CD4-positive, alpha-beta T cell treated with Interleukin-6 for 4 hours (primary cell): ENCODE measurements around the gene SBK2.

Experiments
- DNase-seq: peaks from one replicate; pipeline ENCODE4 v3.0.0-alpha.2; 2020; ENCODE audit warnings: mixed read lengths

SBK2 gene

DNA sequence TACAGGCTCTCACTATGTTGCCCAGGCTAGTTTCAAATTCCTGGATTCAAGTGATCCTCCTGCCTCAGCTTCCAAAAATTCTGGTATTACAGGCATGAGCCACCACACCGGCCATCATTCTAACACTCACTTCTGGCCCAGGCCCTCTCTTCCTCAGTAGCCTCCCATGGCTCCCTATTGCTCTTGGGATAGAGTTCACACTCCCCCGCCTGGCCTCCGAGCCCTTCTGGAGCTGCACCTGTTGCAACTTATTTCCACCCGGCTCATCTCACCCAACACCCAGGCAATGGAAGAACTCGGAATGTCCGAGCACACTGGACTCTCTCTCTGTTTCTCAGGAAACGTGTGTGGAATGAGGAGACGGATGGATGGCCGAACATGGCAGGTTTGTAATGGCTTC is 17.4 kb upstream of the SBK2 start:
- DNase-seq, result no peak

DNA sequence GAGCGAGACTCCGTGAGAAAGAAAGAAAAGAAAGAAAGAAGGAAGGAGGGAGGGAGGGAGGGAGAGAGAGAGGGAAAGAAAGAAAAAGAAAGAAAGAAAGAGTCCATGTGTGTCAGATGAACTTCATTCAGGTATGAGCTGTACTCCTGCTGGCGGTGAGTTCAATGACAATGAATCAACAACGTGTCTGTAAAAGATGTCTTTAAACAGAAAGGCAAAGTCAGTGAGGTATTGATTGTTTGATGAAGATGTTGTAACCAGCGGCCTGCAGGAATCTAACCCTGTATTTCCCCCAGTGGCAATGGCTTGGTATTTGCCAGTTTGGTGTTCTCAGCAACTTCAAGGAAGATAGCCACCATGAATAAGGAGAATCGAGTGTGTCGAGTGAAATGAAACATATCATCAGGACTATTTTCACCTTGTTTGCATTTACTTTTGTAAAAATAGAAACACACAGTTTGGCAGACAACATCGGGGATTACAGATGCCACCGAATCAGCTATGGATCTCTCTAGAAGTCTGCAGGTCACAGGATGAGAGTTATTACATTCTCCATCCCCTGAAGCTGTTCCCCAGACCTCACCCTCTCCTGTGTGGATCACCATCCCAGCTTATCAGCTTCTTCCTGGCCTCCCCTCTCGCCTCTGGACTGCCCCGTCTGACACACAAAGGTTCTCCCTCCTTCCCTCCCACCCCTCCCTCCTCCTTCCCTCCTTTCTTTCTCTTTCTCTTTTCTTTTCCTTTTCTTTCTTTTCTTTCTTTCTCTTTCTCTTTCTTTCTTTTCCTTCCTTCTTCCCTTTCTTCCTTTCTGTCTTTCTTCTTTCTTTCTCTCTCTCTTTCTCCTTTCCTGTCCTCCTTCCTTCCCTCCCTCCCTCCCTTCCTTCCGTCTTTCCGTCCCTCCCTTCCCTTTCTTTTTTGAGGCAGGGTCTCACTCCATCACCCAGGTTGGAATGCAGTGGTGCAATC is 16.6 kb upstream of the SBK2 start:
- no peak for DNase-seq

DNA sequence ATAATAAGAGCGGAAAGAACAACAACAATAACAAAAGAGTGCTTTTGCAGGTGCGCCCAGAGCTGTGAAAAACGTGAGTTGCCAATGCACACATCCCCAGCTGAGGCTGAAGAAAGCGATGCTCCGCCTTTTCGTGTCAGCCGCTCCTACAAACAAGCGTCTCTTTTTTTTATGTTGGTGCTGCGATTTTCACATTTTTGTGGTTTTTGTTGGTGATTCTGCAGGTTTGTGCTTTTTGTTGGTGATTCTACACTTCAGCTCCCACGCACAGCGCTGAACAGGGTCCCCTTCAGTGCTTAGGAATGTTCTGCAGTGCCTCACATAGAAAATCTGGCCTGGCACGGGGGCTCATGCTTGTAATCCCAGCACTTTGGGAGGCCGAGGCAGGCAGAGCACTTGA is 15.7 kb upstream of the SBK2 start:
- no peak for DNase-seq

DNA sequence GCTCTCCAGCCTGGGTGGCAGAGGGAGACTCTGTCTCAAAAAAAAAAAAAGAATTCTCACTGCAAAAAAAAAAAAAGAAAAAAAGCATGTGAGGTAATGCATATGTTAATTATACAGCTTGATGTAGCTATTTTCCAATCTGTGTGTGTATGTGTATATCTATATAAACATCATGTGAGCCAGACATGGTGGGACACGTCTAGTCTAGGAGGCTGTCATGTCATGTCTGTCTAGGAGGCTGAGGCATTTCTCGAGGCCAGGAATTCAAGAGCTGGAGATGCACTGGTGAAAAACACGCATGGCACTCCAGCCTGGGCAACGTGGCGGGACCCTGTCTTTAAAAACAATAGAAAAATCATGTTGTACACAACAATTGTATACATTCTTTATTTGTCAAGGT is 15.3 kb upstream of the SBK2 start:
- DNase-seq, result no peak

DNA sequence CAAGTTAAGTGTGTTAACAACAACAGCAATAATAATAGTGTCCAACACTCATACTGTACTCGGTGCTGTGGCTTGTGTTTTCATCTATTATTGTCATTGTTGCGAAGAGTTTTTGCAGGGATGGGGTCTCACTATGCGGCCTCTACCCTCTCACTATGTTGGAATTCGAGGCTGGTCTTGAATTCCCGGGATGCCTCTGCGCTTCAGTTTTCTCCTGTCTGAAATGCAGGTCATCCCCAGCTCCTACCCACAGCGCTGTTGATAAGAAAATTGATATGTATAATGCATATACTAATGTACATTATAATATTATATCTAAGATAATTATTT is 13.4 kb upstream of the SBK2 start:
- no peak for DNase-seq

DNA sequence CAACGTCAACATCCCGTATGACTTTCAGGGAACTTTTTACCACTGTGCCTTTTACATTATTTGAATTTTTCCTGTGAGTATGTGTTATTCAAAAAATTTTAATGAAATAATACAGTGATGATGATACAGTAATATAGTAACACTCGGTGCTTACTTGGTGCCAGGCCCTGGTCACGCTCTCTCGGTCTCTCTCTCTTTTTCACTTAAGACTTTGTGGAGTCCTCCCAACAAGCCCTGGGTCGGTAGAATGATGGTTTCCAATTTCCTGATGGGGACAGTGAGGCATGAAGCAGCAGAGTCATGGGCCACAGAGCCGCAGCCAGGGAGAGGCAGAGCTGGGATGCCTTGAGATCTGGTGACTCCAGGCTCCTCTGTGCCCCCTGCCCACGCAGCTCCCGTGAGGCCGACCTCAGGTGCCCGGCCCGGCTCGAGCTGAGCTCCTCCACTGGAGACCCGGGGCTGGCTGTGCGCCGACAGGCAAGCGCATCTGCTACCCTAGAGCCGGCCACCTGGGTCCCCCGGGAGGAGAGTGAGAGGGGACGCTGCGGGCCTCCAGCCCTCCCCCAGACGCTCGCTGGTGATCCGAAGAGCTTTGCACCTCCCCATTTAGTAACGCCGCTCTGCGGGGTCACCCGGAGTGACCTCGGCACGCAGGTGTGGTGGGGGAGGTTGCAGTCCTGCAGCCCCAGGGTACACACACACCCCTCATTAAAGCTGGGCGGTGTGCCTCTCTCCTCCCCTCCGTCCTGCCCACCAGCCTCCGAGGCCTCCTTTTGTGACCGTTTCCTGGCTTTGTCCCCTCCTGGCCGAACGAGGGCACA is 12.8 kb upstream of the SBK2 start:
- no peak for DNase-seq

DNA sequence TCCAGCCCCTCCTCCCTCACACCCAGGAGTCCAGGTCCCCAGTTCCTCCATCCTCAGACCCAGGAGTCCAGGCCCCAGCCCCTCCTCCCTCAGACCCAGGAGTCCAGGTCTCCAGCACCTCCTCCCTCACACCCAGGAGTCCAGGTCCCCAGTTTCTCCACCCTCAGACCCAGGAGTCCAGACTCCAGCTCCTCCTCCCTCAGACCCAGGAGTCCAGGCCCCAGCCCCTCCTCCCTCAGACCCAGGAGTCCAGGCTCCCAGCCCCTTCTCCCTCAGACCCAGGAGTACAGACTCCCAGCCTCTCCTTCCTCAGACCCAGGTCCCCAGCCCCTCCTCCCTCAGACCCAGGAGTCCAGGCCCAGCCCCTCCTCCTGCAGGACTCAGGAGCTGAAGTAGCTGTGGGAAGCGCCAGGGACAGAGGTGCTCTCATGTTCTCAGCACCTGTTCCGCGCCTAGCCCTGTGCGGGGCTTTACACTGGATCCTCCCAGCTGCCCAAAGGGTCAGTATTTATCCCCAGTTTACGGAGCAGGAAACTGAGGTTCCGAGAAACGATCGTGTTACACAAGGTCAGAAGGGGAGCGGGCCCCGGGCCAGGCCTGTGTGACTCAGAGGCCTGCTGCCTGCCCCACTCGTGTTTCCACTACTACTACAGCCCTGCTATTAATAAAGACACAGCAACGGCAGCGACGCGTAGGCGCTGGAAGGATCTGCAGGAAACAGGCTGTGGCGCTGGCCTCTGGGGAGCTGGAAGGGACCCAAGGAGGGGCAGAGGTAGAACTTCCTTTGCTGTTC is 10.1 kb upstream of the SBK2 start:
- no peak for DNase-seq

DNA sequence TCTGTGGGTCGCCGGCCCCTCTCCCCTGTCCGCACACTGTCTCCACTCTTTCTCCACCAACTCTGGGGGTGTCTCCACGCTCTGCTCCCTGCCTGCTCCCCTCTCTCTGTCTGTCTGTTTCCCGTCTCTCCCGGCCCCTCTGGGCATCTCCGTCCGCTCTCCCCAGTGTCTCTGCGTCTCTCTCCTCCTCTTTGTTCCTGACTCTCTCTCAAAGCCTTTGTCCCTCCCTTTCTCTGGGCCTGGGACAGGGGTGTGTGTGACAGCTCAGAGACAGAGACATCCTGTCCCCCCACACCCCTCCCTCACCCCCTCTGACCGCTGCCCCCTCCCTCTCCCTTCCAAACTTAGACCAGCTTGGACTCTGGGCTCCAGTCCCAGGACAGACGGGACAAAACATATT is 9.1 kb upstream of the SBK2 start:
- DNase-seq, result no peak

DNA sequence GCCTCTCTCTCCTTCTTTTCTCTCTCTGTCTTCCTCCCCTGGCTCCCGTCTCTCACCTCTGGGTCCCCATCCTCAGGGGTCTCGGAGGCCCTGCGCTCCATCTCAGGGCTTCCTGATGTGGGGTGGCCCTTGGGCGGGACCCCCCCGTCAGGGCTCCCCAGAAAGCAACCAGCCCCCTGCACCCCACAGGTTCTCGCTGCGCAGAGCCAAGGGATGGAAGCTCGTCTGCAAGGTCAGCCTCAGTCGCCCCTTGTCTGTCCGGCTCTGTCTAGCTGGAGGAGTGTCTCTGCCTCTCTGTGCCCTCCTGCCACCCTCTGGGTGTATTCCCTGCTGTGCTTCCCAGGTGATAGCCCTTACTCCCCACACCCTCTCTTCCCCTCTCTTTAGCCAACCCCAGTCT is 8.5 kb upstream of the SBK2 start, which contains the start of gene SBK3:
Gene SBK3, minus strand, starts transcription at position 101 of the 400 bp plus-strand sequence. Its CDS starts 0 bp downstream, at position 101.
- no peak for DNase-seq

DNA sequence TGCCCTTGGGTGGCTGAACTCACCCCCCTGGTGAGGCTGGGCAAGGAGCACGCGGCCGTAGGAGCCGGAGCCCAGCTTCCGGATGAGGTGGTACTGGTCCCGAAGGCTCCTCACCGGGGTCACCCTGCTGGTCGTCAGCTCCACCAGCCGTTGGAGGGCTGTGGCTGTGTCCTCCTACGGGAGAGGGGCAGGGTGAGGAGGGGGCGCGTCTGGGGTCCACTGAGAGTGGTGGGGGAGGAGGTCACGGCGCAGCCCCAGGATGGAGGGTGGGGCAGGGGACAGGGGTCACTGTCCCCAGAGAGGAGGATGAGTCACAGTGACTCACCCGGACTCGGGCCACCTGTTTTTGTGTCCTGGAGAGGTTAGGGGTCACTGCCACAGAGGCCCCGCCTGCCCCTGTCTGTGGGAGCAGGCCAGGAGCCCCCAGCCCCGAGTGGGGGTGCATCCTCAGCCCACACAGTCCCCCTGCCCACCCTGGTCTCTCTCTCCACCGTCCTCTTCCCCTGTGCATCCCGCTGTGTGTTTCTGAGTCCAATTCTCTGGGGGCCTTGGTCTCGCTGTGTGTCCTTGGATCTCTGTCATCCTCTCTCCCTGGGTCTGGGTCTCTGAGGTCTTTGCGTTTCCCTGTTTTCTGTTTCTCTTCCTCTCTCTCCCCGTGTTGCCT is 8.0 kb upstream of the SBK2 start:
- DNase-seq, result no peak

DNA sequence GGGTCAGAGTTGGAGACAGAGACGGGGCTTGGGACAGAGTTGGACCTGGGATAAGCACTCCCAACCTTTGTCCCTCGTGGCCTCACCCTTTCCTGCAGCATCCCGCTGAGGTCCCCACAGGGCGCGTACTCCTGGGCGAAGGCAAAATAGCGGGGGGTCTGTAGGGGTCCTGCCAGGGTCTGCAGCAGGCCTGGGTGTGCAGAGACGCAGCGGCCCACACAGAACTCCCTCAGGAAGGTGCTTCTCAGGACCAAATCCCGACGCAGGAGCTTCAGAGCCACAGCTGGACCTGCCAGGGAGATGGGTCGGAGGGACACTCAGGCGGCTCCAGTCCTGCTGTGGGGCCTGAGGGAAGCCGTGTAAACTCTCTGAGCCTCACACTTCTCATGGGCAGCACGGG is 7.1 kb upstream of the SBK2 start:
- DNase-seq, result no peak

DNA sequence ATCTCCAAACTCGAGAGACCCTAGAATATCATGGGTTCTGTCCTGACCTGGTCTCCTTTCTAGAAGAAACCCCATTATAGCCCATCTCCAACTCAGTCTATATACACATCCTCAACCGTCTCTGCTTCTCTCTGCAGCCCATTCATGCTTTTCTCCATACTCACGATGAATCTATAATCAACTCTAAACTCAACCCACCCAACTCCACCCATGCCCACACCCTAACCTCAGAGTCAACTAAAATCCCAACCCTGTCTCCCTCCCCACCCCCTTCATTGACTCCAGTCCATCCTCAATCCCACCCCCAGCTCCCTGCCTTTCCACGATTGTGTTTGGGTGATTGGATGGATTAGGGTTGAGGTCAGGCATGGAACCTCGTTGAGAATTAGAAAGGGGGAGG is 6.6 kb upstream of the SBK2 start:
- no peak for DNase-seq

DNA sequence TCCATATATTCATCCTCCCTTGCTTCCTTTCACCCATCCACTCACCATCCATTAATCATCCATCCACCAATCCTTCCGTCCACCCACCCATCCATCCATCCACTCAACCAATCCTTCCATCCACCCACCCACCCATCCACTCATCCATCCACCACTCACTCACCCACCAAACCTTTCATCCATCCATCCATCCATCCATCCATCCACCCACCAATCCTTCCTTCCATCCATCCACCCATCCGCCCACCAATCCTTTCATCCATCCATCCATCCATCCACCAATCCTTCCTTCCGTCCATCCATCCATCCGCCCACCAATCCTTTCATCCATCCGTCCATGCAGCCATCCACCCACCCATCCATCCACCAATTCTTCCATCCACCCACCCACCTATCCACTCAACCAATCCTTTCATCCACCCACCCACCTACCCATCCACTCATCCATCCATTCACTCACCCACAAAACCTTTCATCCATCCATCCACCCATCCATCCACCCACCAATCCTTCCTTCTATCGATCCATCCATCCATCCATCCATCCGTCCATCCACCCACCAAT is 5.4 kb upstream of the SBK2 start:
- DNase-seq, result no peak

DNA sequence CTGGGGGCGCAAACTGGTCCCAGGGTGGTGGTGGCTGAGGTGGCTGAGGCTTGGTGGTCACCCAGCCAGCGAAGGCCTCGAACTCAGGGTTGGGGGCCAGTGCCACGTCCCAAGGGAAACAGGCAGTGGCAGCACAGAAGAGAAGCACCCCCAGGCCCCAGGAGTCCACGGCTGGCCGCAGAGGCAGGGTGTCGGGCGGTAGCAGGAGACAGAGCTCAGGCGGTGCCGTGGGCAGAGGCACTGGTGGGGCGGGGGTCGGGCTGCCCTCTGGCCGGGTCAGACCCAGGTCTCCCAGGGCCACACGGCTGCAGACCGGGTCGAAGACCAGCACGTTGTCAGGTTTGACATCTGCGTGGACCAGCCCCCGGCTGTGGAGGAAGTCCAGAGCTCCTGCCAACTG is 4.2 kb upstream of the SBK2 start:
- DNase-seq, result no peak

DNA sequence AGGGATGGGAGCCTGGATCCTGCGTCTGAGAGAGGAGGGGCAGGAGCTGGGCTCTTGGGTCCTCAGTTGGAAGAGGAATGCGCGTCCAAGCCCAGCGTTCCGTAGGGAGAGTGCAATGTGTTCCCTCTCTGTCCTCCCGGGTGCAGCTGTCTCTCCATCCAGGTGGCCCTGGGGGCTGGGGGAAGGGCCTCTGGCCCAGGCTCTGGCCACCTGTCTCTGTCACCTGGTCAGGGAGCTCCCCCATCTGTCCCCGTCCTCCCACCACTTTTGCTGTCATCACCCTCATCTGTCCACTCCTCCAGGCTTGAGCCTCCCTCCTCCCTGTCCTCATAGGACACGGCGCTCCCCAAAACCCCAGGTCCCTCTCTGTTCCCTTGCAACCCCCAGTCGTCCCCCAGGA is 3.7 kb upstream of the SBK2 start:
- no peak for DNase-seq

DNA sequence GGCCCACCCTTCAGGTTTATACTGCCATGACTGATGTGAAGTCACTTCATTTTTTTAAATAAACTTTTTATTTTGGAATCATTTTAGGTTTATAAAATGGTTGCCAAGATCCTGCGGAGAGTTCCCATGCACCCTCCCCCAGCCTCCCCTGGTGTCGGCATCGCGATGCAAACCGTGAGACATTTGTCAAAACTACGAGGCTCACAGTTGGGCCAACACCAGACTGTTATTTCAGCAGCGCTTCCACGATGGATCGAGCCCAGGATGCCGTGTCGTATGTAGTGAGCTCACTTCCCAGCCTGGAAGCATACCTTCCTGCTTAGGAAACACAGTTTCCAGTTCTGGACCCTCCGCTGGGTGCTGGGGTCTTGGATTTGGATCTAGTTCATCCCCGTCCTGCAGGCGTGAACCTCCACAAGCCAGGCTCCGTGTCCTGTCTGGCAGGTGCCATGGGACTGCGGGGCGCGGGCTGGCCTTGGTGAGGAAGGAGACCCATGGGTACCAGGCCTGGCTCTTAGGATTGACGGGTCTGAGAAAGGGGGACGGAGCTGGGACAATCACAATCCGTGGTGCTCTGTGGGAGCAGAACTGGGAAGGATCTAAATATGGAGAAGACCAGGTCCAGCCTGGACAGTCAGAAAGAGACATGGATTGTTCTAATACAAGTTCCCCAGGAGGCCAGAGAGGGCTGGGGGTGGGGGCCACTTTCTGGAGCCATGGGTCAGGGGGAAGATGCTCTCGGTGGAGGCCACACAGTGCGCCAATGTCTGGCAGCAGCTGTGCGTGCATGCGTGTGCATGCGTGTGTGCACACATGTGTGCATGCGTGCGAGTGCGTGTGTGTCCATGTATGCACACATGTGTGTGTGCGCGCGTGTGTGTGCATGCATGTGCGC is 2.4 kb upstream of the SBK2 start:
- DNase-seq, result no peak

DNA sequence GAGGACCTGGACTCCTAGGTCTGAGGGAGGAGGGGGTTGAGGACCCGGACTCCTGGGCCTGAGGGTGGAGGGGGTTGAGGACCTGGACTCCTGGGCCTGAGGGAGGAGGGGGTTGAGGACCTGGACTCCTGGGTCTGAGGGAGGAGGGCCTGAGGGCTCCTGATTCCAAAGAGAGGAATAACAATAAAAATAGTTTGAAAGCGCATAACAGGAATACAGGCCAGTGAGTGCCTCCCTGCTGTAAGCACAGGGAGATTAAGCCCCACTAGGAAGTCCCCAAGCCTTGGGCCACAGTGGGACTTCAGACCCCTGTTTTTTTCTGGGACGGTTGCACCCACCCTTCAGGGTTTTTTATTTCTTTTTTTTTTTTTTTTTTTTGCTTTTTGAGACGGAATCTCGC is 1.2 kb upstream of the SBK2 start:
- DNase-seq, result no peak

DNA sequence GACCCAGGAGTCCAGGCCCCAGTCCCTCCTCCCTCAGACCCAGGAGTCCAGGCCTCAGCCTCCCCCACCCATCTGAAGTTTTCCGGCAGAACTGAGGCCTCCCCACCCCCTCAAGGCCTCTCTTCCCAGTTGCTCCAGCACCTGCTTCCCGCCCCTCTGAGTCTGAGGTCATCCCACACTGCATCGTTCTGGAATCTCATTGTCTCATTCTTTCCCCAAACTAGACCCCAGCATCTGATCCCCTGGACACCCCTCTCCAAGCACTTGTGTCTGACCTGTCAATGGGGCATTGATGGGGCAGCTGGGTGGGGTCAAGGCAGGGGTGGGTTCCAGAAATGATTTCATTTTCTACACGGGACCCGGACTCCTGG is 793 bp upstream of the SBK2 start:
- no peak for DNase-seq

DNA sequence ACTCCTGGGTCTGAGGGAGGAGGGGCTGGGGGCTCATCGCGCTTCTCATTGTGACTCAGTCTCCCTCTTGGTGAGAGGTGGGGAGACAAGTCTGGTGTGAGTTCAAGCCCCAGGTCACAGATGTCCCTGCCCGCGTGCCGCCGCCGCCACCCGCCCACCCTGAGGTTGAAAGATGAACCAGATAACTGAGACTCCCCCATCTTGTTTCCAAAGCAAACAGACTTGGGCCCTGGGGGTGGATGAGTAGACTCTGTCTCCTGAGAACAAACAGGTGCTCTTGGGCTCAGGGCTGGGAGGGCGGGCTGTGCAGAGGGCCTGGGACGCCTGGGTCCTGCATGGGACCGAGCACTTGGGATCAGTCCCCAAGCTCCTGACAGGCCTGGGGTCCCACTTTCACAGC is 567 bp downstream of the SBK2 start:
- no peak for DNase-seq

DNA sequence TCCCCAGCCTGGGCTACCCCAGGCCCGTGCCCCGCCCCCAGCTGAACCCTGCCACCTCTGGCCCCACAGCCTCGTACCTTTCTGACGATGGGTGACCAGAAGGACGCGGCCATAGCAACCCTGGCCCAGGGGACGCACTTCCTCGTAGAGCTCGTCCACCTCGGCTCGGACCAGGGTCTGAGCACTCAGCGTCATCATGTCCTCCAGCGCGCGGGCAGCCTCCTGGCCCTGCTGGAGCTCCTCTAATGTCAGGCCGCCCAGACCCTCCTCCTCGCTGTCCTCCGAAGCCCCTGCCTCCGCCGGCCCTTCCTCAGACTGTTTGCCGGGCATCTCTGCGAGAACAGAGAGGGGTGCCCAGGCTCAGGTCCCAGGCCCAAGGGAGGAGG is 975 bp downstream of the SBK2 start:
- no peak for DNase-seq

DNA sequence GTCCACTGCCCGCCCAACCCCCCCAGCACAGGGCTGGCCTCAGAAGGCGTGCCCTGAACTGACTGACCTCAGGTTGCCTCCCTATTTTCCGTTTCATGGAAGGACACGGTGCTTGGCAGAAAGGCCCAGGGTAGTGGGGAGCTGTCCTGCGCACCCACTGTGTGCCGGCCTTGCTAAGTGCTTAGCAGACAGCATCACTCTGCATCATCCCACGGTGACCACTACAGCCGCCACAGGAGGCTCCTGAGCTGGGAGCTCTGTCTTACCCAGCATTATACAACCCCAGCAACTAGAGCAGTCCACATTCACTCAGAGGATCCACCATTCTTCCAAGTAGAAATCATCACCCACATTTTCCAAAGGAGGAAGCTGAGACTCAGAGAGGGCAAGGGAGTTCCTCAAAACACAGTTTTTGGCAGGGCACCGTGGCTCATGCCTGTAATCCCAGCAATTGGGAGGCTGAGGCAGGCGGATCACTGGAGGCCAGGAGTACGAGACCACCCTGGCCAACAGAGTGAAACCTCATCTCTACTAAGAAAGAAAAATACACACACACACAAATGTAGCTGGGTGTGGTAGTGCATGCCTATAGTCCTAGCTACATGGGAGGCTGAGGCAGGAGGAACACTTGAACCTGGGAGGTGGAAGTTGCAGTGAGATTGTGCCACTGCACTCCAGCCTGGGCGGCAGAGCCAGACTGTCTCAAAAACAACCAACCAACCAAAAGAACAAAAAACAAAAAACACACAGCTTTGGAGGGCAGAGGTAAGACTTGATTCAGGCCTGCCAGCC is 1.6 kb downstream of the SBK2 start:
- DNase-seq, result no peak
